SK-N-SH (cell line): ENCODE results near the gene PPP1R9B. TPM values are rescaled to one million over a fixed set of nuclear protein-coding genes. Genes with fewer than 3 reads are reported as not detected.

Experiments used
- CTCF ChIA-PET: fragments of 300-600, 350-600 bp; formaldehyde crosslinking; extraction: SDS; loops from one replicate; lab custom pipeline; 2021; lab: Yijun Ruan, JAX
- POLR2A ChIA-PET: fragments of 350-600 bp; sonication (Branson Sonifier 250); formaldehyde crosslinking; extraction: SDS; loops from one replicate; lab custom pipeline; 2020; ENCODE audit warnings: antibody characterized with exemption, inconsistent platforms; lab: Yijun Ruan, JAX
- DNase-seq: peaks from one replicate; pipeline ENCODE4 v3.0.0; 2012
- H2AFZ ChIP-seq: fragments of 200-600 bp; sonication (generic); 2 replicates; pipeline ENCODE4 v1.8.1; 2016; ENCODE audit warnings: antibody characterized with exemption, mild to moderate bottlenecking, low read depth
- H3F3A ChIP-seq: fragments of 200-600 bp; sonication (generic); replicated peaks from 2 replicates; pipeline ENCODE3; 2016; ENCODE audit warnings: antibody characterized with exemption, mild to moderate bottlenecking; ENCODE audit not compliant: insufficient read depth
- H3K27ac ChIP-seq, 2 experiments: fragments of 200-500 bp in 1 of 2; fragments of 200-600 bp in 1 of 2; sonication (Bioruptor generic) in 1 of 2; sonication (generic), shearing (Covaris generic) in 1 of 2; 2 replicates each; pipeline versions ENCODE4 v1.5.1 to v1.6.1; 2014 to 2016; ENCODE audit warnings: low read depth in 2 of 2, inconsistent platforms in 1 of 2, low read length in 1 of 2, mild to moderate bottlenecking in 1 of 2, mixed read lengths in 1 of 2
- H3K27me3 ChIP-seq: fragments of 200-600 bp; sonication (generic), shearing (Covaris generic); 2 replicates; pipeline ENCODE4 v1.6.1; 2016; ENCODE audit warnings: mixed run types; ENCODE audit not compliant: insufficient read depth
- H3K36me3 ChIP-seq, 2 experiments: fragments of 200-500 bp in 1 of 2; fragments of 200-600 bp in 1 of 2; sonication (Bioruptor generic) in 1 of 2; sonication (generic) in 1 of 2; replicated peaks in 1 of 2; 2 replicates each; pipeline versions ENCODE3 to v1.5.1; 2014 to 2016; ENCODE audit warnings: low read length in 1 of 2, mild to moderate bottlenecking in 1 of 2; ENCODE audit not compliant: insufficient read depth in 2 of 2, control insufficient read depth in 1 of 2
- H3K4me1 ChIP-seq, 2 experiments: fragments of 200-500 bp in 1 of 2; fragments of 200-600 bp in 1 of 2; sonication (Bioruptor generic) in 1 of 2; sonication (generic), shearing (Covaris generic) in 1 of 2; 2 replicates each; pipeline versions ENCODE4 v1.5.1 to v1.6.1; 2014 to 2016; ENCODE audit warnings: low read depth in 1 of 2, low read length in 1 of 2, mixed run types in 1 of 2; ENCODE audit not compliant: insufficient read depth in 2 of 2, control insufficient read depth in 1 of 2
- H3K4me2 ChIP-seq: fragments of 200-600 bp; sonication (generic), shearing (Covaris generic); 2 replicates; pipeline ENCODE4 v1.6.1; 2017; ENCODE audit warnings: mixed run types
- H3K4me3 ChIP-seq, 2 experiments: fragments of 200-500 bp in 1 of 2; fragments of 200-600 bp in 1 of 2; sonication (Bioruptor generic) in 1 of 2; sonication (generic), shearing (Covaris generic) in 1 of 2; 2 replicates each; pipeline versions ENCODE4 v1.5.1 to v1.8.1; 2014 to 2016; ENCODE audit warnings: low read depth in 2 of 2, inconsistent platforms in 1 of 2, low read length in 1 of 2, mild to moderate bottlenecking in 1 of 2, mixed read lengths in 1 of 2, moderate library complexity in 1 of 2
- H3K79me2 ChIP-seq: fragments of 200-600 bp; sonication (generic); 2 replicates; pipeline ENCODE4 v1.8.1; 2017; ENCODE audit warnings: mild to moderate bottlenecking; ENCODE audit not compliant: insufficient read depth
- H3K9ac ChIP-seq: fragments of 200-600 bp; sonication (generic); 2 replicates; pipeline ENCODE4 v1.6.1; 2017; ENCODE audit warnings: mixed run types
- H3K9me2 ChIP-seq: fragments of 200-600 bp; sonication (generic); 2 replicates; pipeline ENCODE4 v1.6.1; 2017; ENCODE audit warnings: mixed run types
- H3K9me3 ChIP-seq: fragments of 200-600 bp; sonication (generic); 2 replicates; pipeline ENCODE4 v1.6.1; 2017; ENCODE audit warnings: mixed run types, mild to moderate bottlenecking, moderate library complexity
- H4K20me1 ChIP-seq: fragments of 200-600 bp; sonication (generic); 2 replicates; pipeline ENCODE4 v1.6.1; 2017; ENCODE audit warnings: mild to moderate bottlenecking, mixed run types; ENCODE audit not compliant: insufficient read depth
- ELF1 ChIP-seq: IDR thresholded peaks from 2 replicates; pipeline ENCODE4 v1.4.0; 2012
- FOSL2 ChIP-seq: IDR thresholded peaks from 2 replicates; pipeline ENCODE4 v1.4.0; 2012; ENCODE audit warnings: low read depth, mild to moderate bottlenecking, moderate library complexity, borderline replicate concordance
- FOXM1 ChIP-seq: IDR thresholded peaks from 2 replicates; pipeline ENCODE4 v1.4.0; 2012; ENCODE audit warnings: low read depth, mild to moderate bottlenecking
- GABPA ChIP-seq: IDR thresholded peaks from 2 replicates; pipeline ENCODE4 v1.4.0; 2012; ENCODE audit warnings: low read depth, mild to moderate bottlenecking
- GATA2 ChIP-seq: sonication (generic); formaldehyde crosslinking; IDR thresholded peaks from 2 replicates; pipeline ENCODE4 v1.5.0; 2020; ENCODE audit warnings: mild to moderate bottlenecking, missing genetic modification reagents
- JUND ChIP-seq: IDR thresholded peaks from 2 replicates; pipeline ENCODE4 v1.4.0; 2012
- MXI1 ChIP-seq: IDR thresholded peaks from 2 replicates; pipeline ENCODE4 v1.6.1; 2012; ENCODE audit warnings: mild to moderate bottlenecking, low read depth, low read length, improper control_type of control experiment
- NFIC ChIP-seq: IDR thresholded peaks from 2 replicates; pipeline ENCODE4 v1.4.0; 2012; ENCODE audit warnings: borderline replicate concordance
- NRF1 ChIP-seq: IDR thresholded peaks from 2 replicates; pipeline ENCODE4 v1.6.1; 2012; ENCODE audit warnings: low read depth, mild to moderate bottlenecking, low read length
- PBX3 ChIP-seq: IDR thresholded peaks from 2 replicates; pipeline ENCODE4; 2012
- RAD21 ChIP-seq: IDR thresholded peaks from 2 replicates; pipeline ENCODE4 v1.6.1; 2012; ENCODE audit warnings: mild to moderate bottlenecking, low read length
- RCOR1 ChIP-seq: fragments of 150-350 bp; IDR thresholded peaks from 2 replicates; pipeline ENCODE4 v1.6.1; 2017; ENCODE audit warnings: antibody characterized with exemption, low read length
- REST ChIP-seq: IDR thresholded peaks from 2 replicates; pipeline ENCODE4 v1.6.1; 2012; ENCODE audit warnings: mild to moderate bottlenecking, low read depth, low read length, moderate library complexity
- RFX5 ChIP-seq: IDR thresholded peaks from 2 replicates; pipeline ENCODE4 v1.6.1; 2012; ENCODE audit warnings: mild to moderate bottlenecking, improper control_type of control experiment, low read length
- RXRA ChIP-seq: IDR thresholded peaks from 2 replicates; pipeline ENCODE4 v1.4.0; 2012; ENCODE audit warnings: low read depth, mild to moderate bottlenecking, borderline replicate concordance
- SIN3A ChIP-seq: IDR thresholded peaks from 2 replicates; pipeline ENCODE4 v1.6.1; 2012; ENCODE audit warnings: low read depth, mild to moderate bottlenecking, low read length, moderate library complexity, borderline replicate concordance
- TAF1 ChIP-seq: IDR thresholded peaks from 2 replicates; pipeline ENCODE4 v1.6.1; 2012; ENCODE audit warnings: low read depth, mild to moderate bottlenecking, low read length, moderate library complexity, borderline replicate concordance
- TCF12 ChIP-seq: IDR thresholded peaks from 2 replicates; pipeline ENCODE4 v1.4.0; 2012
- USF2 ChIP-seq: fragments of 150-350 bp; IDR thresholded peaks from 2 replicates; pipeline ENCODE4 v1.6.1; 2017; ENCODE audit warnings: antibody characterized with exemption, low read length, low read depth, borderline replicate concordance
- YY1 ChIP-seq: IDR thresholded peaks from 2 replicates; pipeline ENCODE4 v1.4.0; 2012; ENCODE audit warnings: low read depth, mild to moderate bottlenecking
- WGBS: methylation state at CpG from one replicate; pipeline ENCODE4 v1.1.6; 2017; ENCODE audit warnings: low lambda C conversion rate; 5-methylcytosine and 5-hydroxymethylcytosine counted together
- polyA plus RNA-seq, 3 experiments: library from polyadenylated mRNA; depleted of rRNA; stranded (reverse); fragments of >200 nt; gene quantifications; 2 replicates each; pipeline ENCODE4 v1.2.3, GENCODE V29; 2012
- TF ChIP-seq, protein P1 (sequence below): IDR thresholded peaks from 2 replicates; pipeline ENCODE4 v1.4.0; 2012; ENCODE audit warnings: low read depth, borderline replicate concordance
- TF ChIP-seq, protein P2 (sequence below): fragments of 200-600 bp; sonication (generic); IDR thresholded peaks from 2 replicates; pipeline ENCODE4 v1.6.1; 2017; ENCODE audit warnings: antibody characterized with exemption, mild to moderate bottlenecking, moderate library complexity
- TF ChIP-seq, protein P3 (sequence below): IDR thresholded peaks from 2 replicates; pipeline ENCODE4 v1.4.0; 2012; ENCODE audit warnings: low read depth

PPP1R9B gene
- polyA plus RNA-seq, 1 of the 3 experiments (the other 2 are of a cell fraction), result 35.2 TPM

GRCh38 chr17:50198026-50198669 lies 47.7 kb upstream of the PPP1R9B start (continued):
- no peak for TF ChIP-seq REST
- TF ChIP-seq JUND, result no peak
- no peak for TF ChIP-seq FOXM1
- TF ChIP-seq RXRA, result no peak
- TF ChIP-seq RCOR1, result no peak
- TF ChIP-seq, protein P1, sequence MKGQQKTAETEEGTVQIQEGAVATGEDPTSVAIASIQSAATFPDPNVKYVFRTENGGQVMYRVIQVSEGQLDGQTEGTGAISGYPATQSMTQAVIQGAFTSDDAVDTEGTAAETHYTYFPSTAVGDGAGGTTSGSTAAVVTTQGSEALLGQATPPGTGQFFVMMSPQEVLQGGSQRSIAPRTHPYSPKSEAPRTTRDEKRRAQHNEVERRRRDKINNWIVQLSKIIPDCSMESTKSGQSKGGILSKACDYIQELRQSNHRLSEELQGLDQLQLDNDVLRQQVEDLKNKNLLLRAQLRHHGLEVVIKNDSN, result no peak
- no peak for TF ChIP-seq MXI1
- TF ChIP-seq GATA2 (CRISPR knock-in tag), result no peak

DNA sequence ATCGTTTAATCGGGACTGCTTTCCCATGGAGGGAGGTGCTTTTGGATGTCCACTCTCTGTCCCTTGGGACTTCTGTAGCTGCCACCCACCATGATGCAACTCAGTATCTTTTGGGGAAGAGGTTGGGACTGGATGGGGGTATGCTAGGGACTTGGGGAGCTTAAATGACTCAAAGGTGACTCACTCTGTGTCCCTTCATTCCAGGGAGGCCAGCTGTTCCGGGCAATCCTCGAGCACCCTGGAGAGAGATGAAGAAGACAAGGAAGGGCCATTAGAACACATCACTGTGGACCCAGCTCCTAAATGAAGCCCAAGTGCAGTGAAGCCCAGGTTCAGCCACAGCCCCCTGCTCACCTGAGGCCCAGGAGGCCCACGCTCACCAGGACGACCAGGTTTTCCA lies 46.3 kb upstream of the PPP1R9B start:
- Histone ChIP-seq H3K27ac (peak overlapping the region; percentile 24 to 100; a peak in 3 of 4 replicates), H4K20me1 (peaks cover 95% of the 10 kb centered on the region), H3K4me2 (peak overlapping the region; percentile 89), H3K9ac (peak overlapping the region; percentile 99), H3K27me3 (no peaks in the 10 kb centered on the region), H3K4me1 (peaks cover 26 to 50% of the 10 kb centered on the region in 2 experiments; a peak in 3 of 4 replicates), H3K36me3 (peaks cover 74 to 79% of the 10 kb centered on the region in 2 experiments), H3K9me2 (no peaks in the 10 kb centered on the region), H3K9me3 (no peaks in the 10 kb centered on the region), H3F3A (peaks cover 84% of the 10 kb centered on the region), H3K79me2 (peaks cover 100% of the 10 kb centered on the region), H3K4me3 (peak overlapping the region in 1 of 2 experiments; percentile 96; a peak in 1 of 4 replicates), H2AFZ (no peak overlapping the region)
- 67% methylated on average over 6 of the region's 6 CpGs for WGBS
- ChIA-PET POLR2A (interaction anchor here (1.0 kb wide), 1 partner anchor 18 kb away, joined by 4 read pairs; no protein-coding TSS in a partner anchor), CTCF (interaction anchor here (0.8 to 13.8 kb wide), 23 partner anchors 9 to 127 kb away, joined by 3 to 463 read pairs (median 6); partner anchors contain the start of genes PDK2, SGCA and TMEM92)
- no peak for DNase-seq
- TF ChIP-seq YY1 (no peak), PBX3 (no peak; the same call in 1 of the 2 replicates), MXI1 (no peak), GABPA (no peak), GATA2 (CRISPR knock-in tag) (no peak), FOSL2 (peak; percentile 76; the same call in 1 of the 2 replicates), RFX5 (no peak), TAF1 (no peak), ELF1 (no peak), SIN3A (no peak), RXRA (no peak), JUND (peak; percentile 81), RAD21 (no peak), USF2 (no peak), NFIC (no peak), TCF12 (peak; percentile 49; the same call in 1 of the 2 replicates), NRF1 (no peak)
- TF ChIP-seq, protein P2, sequence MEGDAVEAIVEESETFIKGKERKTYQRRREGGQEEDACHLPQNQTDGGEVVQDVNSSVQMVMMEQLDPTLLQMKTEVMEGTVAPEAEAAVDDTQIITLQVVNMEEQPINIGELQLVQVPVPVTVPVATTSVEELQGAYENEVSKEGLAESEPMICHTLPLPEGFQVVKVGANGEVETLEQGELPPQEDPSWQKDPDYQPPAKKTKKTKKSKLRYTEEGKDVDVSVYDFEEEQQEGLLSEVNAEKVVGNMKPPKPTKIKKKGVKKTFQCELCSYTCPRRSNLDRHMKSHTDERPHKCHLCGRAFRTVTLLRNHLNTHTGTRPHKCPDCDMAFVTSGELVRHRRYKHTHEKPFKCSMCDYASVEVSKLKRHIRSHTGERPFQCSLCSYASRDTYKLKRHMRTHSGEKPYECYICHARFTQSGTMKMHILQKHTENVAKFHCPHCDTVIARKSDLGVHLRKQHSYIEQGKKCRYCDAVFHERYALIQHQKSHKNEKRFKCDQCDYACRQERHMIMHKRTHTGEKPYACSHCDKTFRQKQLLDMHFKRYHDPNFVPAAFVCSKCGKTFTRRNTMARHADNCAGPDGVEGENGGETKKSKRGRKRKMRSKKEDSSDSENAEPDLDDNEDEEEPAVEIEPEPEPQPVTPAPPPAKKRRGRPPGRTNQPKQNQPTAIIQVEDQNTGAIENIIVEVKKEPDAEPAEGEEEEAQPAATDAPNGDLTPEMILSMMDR, result no peak
- TF ChIP-seq, protein P3, sequence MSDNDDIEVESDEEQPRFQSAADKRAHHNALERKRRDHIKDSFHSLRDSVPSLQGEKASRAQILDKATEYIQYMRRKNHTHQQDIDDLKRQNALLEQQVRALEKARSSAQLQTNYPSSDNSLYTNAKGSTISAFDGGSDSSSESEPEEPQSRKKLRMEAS, result no peak
